ENCODE measurements around the gene CRYBG2. TPM values are rescaled to one million over a fixed set of nuclear protein-coding genes. Genes with fewer than 3 reads are reported as not detected.
"Not testable (repeated sequence)": the region's sequence is repeated elsewhere in the genome, so short reads cannot be mapped to it uniquely, and the experiment has no call there.

The CRYBG2 gene
- total and polyA plus RNA-seq, 4 donors, result 0.37 to 7.7 (median 2.7) TPM

DNA sequence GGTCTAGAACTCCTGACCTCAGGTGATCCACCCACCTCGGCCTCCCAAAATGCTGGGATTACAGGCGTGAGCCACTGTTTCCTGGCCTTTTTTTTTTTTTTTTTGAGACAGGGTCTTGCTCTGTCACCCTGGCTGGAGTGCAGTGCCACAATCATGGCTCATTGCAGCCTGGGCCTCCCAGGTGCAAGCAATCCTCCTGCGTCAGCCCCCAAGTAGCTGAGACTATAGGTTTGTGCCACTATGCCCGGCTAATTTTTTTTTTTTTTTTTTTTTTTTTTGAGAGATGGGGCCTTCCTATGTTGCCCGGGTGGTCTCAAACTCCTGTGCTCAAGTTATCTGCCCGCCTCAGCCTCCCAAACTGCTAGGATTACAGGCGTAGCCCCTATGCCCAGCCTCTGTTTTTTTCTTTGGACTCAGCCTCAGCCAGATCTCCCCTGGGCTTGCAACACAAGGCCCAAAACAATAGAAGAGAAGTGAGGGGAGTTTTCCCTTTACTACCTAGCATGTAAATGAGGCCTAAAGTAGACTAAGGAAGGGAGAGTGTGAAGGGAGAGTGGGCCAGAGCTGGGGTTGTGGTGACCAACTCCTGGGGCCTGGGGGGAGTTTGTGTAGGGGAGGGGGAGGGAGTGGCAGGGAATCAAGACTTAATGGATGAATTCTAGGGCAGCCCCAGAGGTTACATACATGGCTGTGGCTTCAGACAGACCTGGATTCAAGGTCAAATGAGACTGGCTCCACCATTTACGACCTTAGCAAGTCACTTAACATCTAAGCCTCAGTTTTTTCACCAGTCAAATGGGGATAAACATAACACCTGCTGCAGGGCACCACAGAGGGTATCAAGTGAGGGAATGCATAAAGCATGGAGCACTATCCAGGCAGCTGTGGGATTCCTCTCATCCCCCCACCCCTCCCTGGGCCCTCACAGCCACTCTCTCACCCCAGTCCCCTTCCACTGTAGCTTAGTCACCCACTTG lies 37.8 kb downstream of the CRYBG2 start:
- peaks cover 0 to 2% (median 0%) of the 10 kb centered on the region in 3 donors for H3K27me3 ChIP-seq (ENCODE audit: control insufficient read depth in 3 of 3, insufficient read depth in 3 of 3, low read length in 2 of 3)
- no peak overlapping the region for H3K9ac ChIP-seq (ENCODE audit: insufficient read depth in 1 of 2, low read length in 2 of 2)
- 84% methylated on average over 8 of the region's 8 CpGs for WGBS, 2 donors
- no peaks in the 10 kb centered on the region for H3K36me3 ChIP-seq (ENCODE audit: control insufficient read depth in 4 of 4, insufficient read depth in 4 of 4, low read length in 4 of 4)
- TF ChIP-seq, protein P1, sequence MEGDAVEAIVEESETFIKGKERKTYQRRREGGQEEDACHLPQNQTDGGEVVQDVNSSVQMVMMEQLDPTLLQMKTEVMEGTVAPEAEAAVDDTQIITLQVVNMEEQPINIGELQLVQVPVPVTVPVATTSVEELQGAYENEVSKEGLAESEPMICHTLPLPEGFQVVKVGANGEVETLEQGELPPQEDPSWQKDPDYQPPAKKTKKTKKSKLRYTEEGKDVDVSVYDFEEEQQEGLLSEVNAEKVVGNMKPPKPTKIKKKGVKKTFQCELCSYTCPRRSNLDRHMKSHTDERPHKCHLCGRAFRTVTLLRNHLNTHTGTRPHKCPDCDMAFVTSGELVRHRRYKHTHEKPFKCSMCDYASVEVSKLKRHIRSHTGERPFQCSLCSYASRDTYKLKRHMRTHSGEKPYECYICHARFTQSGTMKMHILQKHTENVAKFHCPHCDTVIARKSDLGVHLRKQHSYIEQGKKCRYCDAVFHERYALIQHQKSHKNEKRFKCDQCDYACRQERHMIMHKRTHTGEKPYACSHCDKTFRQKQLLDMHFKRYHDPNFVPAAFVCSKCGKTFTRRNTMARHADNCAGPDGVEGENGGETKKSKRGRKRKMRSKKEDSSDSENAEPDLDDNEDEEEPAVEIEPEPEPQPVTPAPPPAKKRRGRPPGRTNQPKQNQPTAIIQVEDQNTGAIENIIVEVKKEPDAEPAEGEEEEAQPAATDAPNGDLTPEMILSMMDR (IDR thresholded peaks at IDR 0.05; ENCODE audit: control extremely low read depth, extremely low read depth), result no peak
- no peak overlapping the region for H3K4me3 ChIP-seq
- H3K9me3 ChIP-seq (ENCODE audit: control insufficient read depth in 4 of 4, insufficient read depth in 3 of 4, low read length in 3 of 4), result no peaks in the 10 kb centered on the region
- DNase-seq (no peak), ATAC-seq (ENCODE audit: insufficient read depth, low FRiP score) (no peak)
- H3K4me1 ChIP-seq (ENCODE audit: control insufficient read depth in 5 of 5, insufficient read depth in 5 of 5, low read length in 5 of 5), result peaks cover 0 to 2% (median 0%) of the 10 kb centered on the region in 5 donors
- H3K27ac ChIP-seq (ENCODE audit: low read depth in 1 of 2, low read length in 1 of 2), result peak overlapping the region in 1 of 2 donors; percentile 16

DNA sequence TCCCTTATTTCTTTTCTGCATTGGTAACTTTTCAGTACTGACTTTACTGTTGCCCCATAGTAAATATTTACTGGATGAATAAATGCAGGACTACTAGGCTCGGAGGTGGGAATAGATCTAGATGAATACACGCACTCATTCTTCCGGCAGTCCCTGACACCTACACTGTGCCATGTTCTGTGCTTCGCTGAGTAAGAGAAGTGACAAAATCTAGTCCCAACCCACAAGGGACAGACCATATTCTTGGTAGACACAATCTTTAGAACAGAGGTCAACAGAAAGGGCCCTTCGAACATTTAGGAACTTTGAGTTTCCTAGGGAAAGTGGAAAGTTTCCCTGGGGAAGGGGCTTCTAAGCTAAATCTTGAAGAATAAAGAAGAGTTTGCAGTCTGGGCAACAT lies 39.4 kb downstream of the CRYBG2 start:
- ATAC-seq (ENCODE audit: insufficient read depth, low FRiP score), result no peak
- no peaks in the 10 kb centered on the region for H3K9me3 ChIP-seq (ENCODE audit: control insufficient read depth in 4 of 4, insufficient read depth in 3 of 4, low read length in 3 of 4)
- H3K9ac ChIP-seq (ENCODE audit: insufficient read depth in 1 of 2, low read length in 2 of 2), result no peak overlapping the region
- H3K4me3 ChIP-seq, result no peak overlapping the region
- peaks cover 0 to 2% (median 0%) of the 10 kb centered on the region in 3 donors for H3K27me3 ChIP-seq (ENCODE audit: control insufficient read depth in 3 of 3, insufficient read depth in 3 of 3, low read length in 2 of 3)
- TF ChIP-seq, protein P1 (IDR thresholded peaks at IDR 0.05; ENCODE audit: control extremely low read depth, extremely low read depth), result no peak
- no peak overlapping the region for H3K27ac ChIP-seq (ENCODE audit: low read depth in 1 of 2, low read length in 1 of 2)
- WGBS, 2 donors, result 82 to 94% methylated on average over 5 of the region's 5 CpGs
- H3K36me3 ChIP-seq (ENCODE audit: control insufficient read depth in 4 of 4, insufficient read depth in 4 of 4, low read length in 4 of 4), result no peaks in the 10 kb centered on the region
- H3K4me1 ChIP-seq (ENCODE audit: control insufficient read depth in 5 of 5, insufficient read depth in 5 of 5, low read length in 5 of 5), result no peaks in the 10 kb centered on the region
- no peak for DNase-seq

DNA sequence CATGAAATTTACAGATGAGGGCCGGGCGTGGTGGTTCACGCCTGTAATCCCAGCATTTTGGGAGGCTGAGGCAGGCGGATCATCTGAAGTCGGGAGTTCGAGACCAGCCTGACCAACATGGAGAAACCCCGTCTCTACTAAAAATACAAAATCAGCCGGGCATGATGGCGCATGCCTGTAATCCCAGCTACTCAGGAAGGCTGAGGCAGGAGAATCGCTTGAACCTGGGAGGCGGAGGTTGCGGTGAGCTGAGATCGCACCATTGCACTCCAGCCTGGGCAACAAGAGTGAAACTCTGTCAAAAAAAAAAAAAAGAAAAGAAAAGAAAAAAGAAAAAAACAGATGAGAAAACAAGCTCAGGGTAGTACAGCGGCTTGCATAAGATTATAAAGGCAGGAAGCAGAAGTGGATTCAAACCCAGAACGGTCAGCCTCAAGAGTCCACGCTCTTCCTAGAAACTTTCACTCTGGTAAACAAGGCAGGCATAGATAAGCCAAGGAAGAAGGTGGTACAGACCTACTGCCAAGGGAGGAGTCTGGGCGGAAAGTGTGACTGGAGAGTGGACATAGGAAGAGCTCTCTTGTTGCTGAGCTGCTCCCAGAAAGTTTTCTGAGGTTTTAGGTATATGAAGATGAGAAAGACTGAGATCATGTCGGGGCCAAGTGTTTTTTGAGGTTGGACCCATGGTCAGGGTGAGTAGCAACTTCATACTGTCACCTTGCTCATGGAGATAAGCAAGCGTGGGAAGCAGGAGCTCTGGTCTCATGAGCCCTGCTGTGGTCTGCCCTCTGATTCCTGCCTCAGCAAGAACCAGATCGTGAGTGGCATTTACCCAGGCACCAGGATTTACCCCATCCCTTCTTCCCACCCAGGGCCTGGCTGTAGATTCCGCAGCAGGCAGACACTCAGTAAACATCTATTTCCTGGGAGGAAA lies 45.7 kb downstream of the CRYBG2 start:
- not testable (repeated sequence) for ATAC-seq (ENCODE audit: insufficient read depth, low FRiP score); H3K36me3 ChIP-seq (ENCODE audit: control insufficient read depth in 4 of 4, insufficient read depth in 4 of 4, low read length in 4 of 4); H3K9me3 ChIP-seq (ENCODE audit: control insufficient read depth in 4 of 4, insufficient read depth in 3 of 4, low read length in 3 of 4); DNase-seq; H3K27me3 ChIP-seq (ENCODE audit: control insufficient read depth in 3 of 3, insufficient read depth in 3 of 3, low read length in 2 of 3); H3K4me3 ChIP-seq; H3K9ac ChIP-seq (ENCODE audit: insufficient read depth in 1 of 2, low read length in 2 of 2)
- WGBS, 2 donors, result 76% methylated on average over 21 of the region's 21 CpGs
- peak overlapping the region in 1 of 2 donors; percentile 80 for H3K27ac ChIP-seq (ENCODE audit: low read depth in 1 of 2, low read length in 1 of 2)
- peaks cover 0 to 11% (median 5%) of the 10 kb centered on the region in 5 donors for H3K4me1 ChIP-seq (ENCODE audit: control insufficient read depth in 5 of 5, insufficient read depth in 5 of 5, low read length in 5 of 5)

Measured in lung (tissue), 12 donors.